SKM-1 treated with dmso at 0.1 percent for 144 hours (cell line): ENCODE data around the gene NXNL2.

Experiments
- DNase-seq: peaks from one replicate; lab custom pipeline; 2025; ENCODE audit not compliant: unreplicated experiment; lab: John Stamatoyannopoulos, UW

NXNL2 gene

DNA sequence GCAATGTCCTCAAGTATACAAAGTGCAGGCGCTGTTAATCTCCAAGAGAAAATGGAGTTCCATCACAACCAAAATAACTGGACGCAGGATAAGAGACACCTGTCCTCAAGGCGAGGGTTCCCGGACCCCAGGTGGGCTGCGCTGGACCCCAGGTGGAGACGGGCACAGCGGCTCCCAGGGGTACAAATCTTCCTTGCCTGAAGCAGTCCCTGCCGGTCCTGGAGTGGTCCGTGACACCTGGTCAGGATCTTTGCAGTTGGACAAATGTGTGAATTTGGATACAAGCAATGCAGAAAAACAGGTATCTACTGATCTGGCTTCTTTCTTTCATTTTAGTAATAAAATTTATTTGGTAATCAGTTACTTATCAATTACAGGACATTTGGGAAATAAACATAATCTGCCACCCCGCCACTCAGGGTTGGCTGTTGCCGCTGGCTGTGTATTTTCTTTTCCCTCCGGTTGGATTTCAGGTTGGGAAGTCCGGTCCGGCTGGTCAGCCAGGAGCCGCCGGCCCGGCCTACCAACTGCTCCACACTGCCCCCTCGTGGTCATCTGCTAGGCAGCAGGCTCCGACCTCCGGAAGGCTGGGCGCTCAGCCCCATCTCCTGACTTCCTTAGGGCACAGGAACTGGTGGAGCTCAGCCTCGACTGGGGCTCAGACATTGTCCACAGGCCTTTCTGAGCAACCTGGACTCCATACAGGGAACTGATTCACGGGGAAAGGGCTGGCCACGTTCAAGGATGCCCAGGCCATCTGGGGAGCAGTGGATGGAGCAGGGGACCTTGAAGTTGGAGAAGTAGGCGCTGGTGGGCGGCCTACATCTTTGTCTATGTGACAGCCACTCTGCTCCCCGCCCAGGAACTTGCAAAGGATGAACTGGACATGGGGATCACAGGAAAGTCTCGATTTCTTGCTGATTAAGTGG lies 43.4 kb downstream of the NXNL2 start:
- peak; percentile 19 for DNase-seq

GRCh38 chr9:88579050-88579715 lies 44.2 kb downstream of the NXNL2 start:
- DNase-seq = no peak

GRCh38 chr9:88580961-88581360 lies 46.0 kb downstream of the NXNL2 start:
- no peak for DNase-seq

DNA sequence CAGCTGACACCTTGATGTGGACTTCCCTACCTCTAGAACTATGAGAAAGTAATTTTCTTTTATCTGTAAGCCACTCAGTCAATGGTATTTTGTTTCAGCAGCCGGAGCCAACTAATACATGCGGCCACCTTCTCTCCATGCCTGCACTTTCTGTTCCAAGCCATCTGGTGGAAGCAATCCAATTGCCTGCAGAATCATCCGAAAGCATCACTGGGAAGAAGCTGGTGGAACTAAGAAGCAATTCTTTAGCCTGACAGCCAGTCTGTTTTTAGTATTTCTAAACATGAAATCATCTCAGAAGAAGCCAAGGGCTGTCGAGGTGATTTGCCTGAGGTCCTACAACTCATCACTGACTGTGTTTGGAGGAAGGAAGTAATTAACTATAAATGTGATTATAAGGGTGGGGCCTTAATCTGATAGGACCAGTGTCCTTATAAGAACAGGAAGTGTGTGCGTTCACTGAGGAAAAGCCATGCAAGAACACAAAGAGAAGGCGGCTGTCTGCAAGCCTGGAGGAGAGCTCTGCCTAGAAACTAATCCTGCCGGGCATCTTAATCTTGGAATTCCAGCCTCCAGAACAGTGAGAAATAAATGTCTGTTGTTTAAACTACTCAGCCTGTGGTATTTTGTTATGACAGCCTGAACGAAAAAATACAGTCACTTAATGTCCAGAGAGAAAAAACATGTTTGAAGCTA lies 49.1 kb downstream of the NXNL2 start:
- DNase-seq = no peak

- DNase-seq = no peak
Measured at GRCh38 chr9:88585426-88585825, 50.4 kb downstream of the NXNL2 start.

GRCh38 chr9:88586452-88586851 lies 51.5 kb downstream of the NXNL2 start:
- DNase-seq = no peak

DNA sequence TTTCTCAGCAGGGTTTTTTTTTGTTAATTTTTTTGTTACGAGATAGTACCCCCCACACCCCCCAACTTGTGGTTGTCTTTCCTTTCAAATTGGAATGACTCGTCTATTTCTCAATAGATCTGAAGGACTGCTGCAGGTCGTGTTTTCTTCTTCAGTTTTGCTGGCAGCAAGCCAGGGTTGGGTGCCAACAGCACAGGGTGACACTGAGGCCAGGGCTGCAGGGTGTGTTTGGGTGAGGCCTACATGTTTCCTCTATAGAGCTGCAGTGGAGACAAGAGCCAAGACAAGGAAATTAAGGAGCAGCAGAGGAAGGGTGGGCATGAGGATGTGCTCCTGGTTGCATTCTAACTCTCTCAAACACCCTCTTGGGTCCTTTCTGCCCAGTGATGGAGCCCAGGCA lies 52.2 kb downstream of the NXNL2 start:
- no peak for DNase-seq

GRCh38 chr9:88587885-88588649 lies 53.1 kb downstream of the NXNL2 start:
- DNase-seq = no peak

DNA sequence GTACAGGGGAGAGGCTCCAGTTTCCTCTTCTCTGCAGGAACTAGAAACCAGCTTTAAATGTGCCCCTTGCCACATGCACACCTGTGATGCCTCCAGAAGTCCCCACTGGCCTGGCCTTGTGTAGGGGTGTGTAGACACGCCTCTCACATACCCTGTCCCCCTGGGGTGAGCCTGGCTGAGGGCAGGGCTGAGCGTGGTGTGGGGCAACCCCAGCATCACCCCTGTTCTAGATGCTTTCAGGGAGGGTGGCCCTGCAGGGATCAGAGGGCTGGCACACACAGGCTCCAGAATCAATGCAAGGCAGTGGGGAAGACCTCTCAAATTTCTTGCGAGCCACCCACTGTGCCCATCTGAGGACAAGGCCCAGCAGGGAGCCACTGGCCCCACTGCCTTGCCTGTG lies 54.7 kb downstream of the NXNL2 start:
- no peak for DNase-seq

GRCh38 chr9:88590558-88591146 lies 55.7 kb downstream of the NXNL2 start:
- no peak for DNase-seq

GRCh38 chr9:88593537-88594185 lies 58.7 kb downstream of the NXNL2 start:
- no peak for DNase-seq
